GM12878 (cell line): ENCODE measurements around the gene TOP2A. TPM values are rescaled to one million over a fixed set of nuclear protein-coding genes. Genes with fewer than 3 reads are reported as not detected.

Source experiments
- ATAC-seq: fragments of 200-7000 bp; cut with Tn5 transposase; 3 replicates; pipeline ENCODE4 v1.9.1; 2020; ENCODE audit warnings: mild to moderate bottlenecking, moderate library complexity
- BruUV-seq: library from RNA; stranded (reverse); fragments of 400-500 nt; replicated peaks from 2 replicates; lab custom pipeline; 2021; lab: Mats Ljungman, UMichigan
- CTCF ChIA-PET: fragments of 300-600 bp; sonication (Branson Sonifier 250); formaldehyde crosslinking; extraction: SDS; loops from one replicate; lab custom pipeline; 2021; ENCODE audit warnings: inconsistent platforms; lab: Yijun Ruan, JAX
- POLR2A ChIA-PET: fragments of 350-600 bp; formaldehyde crosslinking; extraction: SDS; loops from one replicate; lab custom pipeline; 2021; ENCODE audit warnings: inconsistent platforms; lab: Charles Lee
- RAD21 ChIA-PET: fragments of 300-600 bp; sonication (Branson Sonifier 250); formaldehyde crosslinking; loops from one replicate; lab custom pipeline; 2023; ENCODE audit warnings: antibody characterized with exemption; ENCODE audit not compliant: unreplicated experiment; lab: Charles Lee
- SMC1A ChIA-PET: fragments of 300-600 bp; sonication (Branson Sonifier 250); formaldehyde crosslinking; loops from one replicate; lab custom pipeline; 2023; ENCODE audit not compliant: unreplicated experiment, uncharacterized antibody; lab: Charles Lee
- DNase-seq: peaks from one replicate; pipeline ENCODE4 v3.0.0-alpha.2; 2011; ENCODE audit warnings: low read depth, low spot score
- FAIRE-seq: peaks from 3 replicates; lab custom pipeline; 2011; peaks lifted over from hg19 to GRCh38; lab: Jason Lieb, UNC
- H2AFZ ChIP-seq: 2 replicates; pipeline ENCODE4 v1.6.0; 2011; ENCODE audit warnings: low read depth, low read length, control low read depth; ENCODE audit not compliant: control insufficient read depth
- H3K27ac ChIP-seq: 2 replicates; pipeline ENCODE4 v1.5.1; 2011; ENCODE audit warnings: control low read depth; ENCODE audit not compliant: control insufficient read depth, insufficient read depth
- H3K27me3 ChIP-seq, 2 experiments: replicated peaks in 1 of 2; 2 replicates each; pipeline versions ENCODE4 v1.6.0 to v1.6.1; 2011; ENCODE audit warnings: low read length in 1 of 2; ENCODE audit not compliant: control insufficient read depth in 2 of 2, insufficient read depth in 2 of 2
- H3K36me3 ChIP-seq, 2 experiments: 2 replicates each; pipeline ENCODE4 v1.5.1; 2011; ENCODE audit warnings: low read length in 1 of 2; ENCODE audit not compliant: control insufficient read depth in 2 of 2, insufficient read depth in 2 of 2
- H3K4me1 ChIP-seq: 2 replicates; pipeline ENCODE4 v1.6.1; 2011; ENCODE audit warnings: mild to moderate bottlenecking, low read length, moderate library complexity, mixed read lengths; ENCODE audit not compliant: control insufficient read depth, insufficient read depth
- H3K4me2 ChIP-seq: 2 replicates; pipeline ENCODE4 v1.6.0; 2011; ENCODE audit warnings: control low read depth; ENCODE audit not compliant: control insufficient read depth, insufficient read depth
- H3K4me3 ChIP-seq: fragments of 200-600 bp; sonication (generic); 2 replicates; pipeline ENCODE4 v1.5.1; 2016
- H3K79me2 ChIP-seq: 2 replicates; pipeline ENCODE4 v1.6.0; 2011; ENCODE audit warnings: low read length; ENCODE audit not compliant: control insufficient read depth, insufficient read depth
- H3K9ac ChIP-seq: 2 replicates; pipeline ENCODE4 v1.8.0; 2011; ENCODE audit warnings: low read length, control low read depth, mixed read lengths; ENCODE audit not compliant: control insufficient read depth, insufficient read depth
- H3K9me3 ChIP-seq: replicated peaks from 3 replicates; pipeline ENCODE4 v1.5.1; 2011; ENCODE audit warnings: mild to moderate bottlenecking, low read length; ENCODE audit not compliant: control insufficient read depth, insufficient read depth
- H4K20me1 ChIP-seq: 2 replicates; pipeline ENCODE4 v1.6.0; 2011; ENCODE audit not compliant: control insufficient read depth, insufficient read depth
- E2F8 ChIP-seq: fragments of 450-650 bp; IDR thresholded peaks from 2 replicates; pipeline ENCODE4 v1.6.1; 2018; ENCODE audit warnings: mild to moderate bottlenecking, low read depth, moderate library complexity; ENCODE audit not compliant: partially characterized antibody
- GABPA ChIP-seq: IDR thresholded peaks from 2 replicates; pipeline ENCODE4 v1.6.1; 2014; ENCODE audit warnings: antibody characterized with exemption, low read depth, mild to moderate bottlenecking, inconsistent platforms
- IRF3 ChIP-seq: fragments of 450-650 bp; IDR thresholded peaks from 2 replicates; pipeline ENCODE4 v1.6.1; 2014; ENCODE audit warnings: mild to moderate bottlenecking
- MTA3 ChIP-seq: IDR thresholded peaks from 2 replicates; pipeline ENCODE4 v1.6.1; 2012; ENCODE audit warnings: low read length, inconsistent platforms, borderline replicate concordance
- PAX5 ChIP-seq: IDR thresholded peaks from 2 replicates; pipeline ENCODE4 v1.6.1; 2011; ENCODE audit warnings: low read depth, low read length, borderline replicate concordance
- RELA ChIP-seq: fragments of 450-650 bp; IDR thresholded peaks from 2 replicates; pipeline ENCODE4 v1.8.0; 2014; ENCODE audit warnings: borderline replicate concordance; ENCODE audit not compliant: partially characterized antibody
- SKIL ChIP-seq: fragments of 450-650 bp; IDR thresholded peaks from 2 replicates; pipeline ENCODE4 v1.6.1; 2017; ENCODE audit warnings: mild to moderate bottlenecking, low read depth, inconsistent platforms; ENCODE audit not compliant: poor library complexity, severe bottlenecking
- ZBTB4 ChIP-seq: fragments of 450-650 bp; formaldehyde crosslinking; IDR thresholded peaks from 2 replicates; pipeline ENCODE4 v1.4.0; 2022; ENCODE audit warnings: mild to moderate bottlenecking, moderate library complexity
- ZNF217 ChIP-seq: fragments of 450-650 bp; IDR thresholded peaks from 2 replicates; pipeline ENCODE4 v1.6.1; 2017; ENCODE audit warnings: antibody characterized with exemption, mild to moderate bottlenecking
- WGBS: methylation state at CpG from one replicate; pipeline ENCODE4 v1.1.6; 2016; ENCODE audit warnings: low lambda C conversion rate; ENCODE audit not compliant: insufficient replicate concordance, insufficient coverage; ENCODE audit errors: missing lambda C conversion rate; 5-methylcytosine and 5-hydroxymethylcytosine counted together
- in situ Hi-C: fragments of 300-500 bp; cut with MboI; formaldehyde crosslinking; loops from 9 replicates; pipeline ENCODE4 v1.14.3; 2018; ENCODE audit warnings: mixed read lengths
- intact Hi-C: fragments of 100-400 bp; cut with micrococcal nuclease; formaldehyde crosslinking; loops from one replicate; pipeline ENCODE4 v1.14.2; 2022; ENCODE audit not compliant: unreplicated experiment
- polyA plus RNA-seq, 11 experiments: library from polyadenylated mRNA; depleted of rRNA in 4 of 11; unstranded in 6 of 11; stranded (reverse) in 5 of 11; fragments of >200 nt; fragmentation: Nextera tagmentation in 4 of 11; fragmentation: Illumina TruSeq in 1 of 11; extraction: Ambion mirVana in 4 of 11; extraction: Trizol in 1 of 11; gene quantifications; 1 replicate in 1 of 11; 2 replicates in 10 of 11; pipeline versions ENCODE4 v1.2.1 to v1.2.3, GENCODE V29; 2011 to 2016; ENCODE audit warnings: inconsistent platforms in 2 of 11, missing spikeins in 2 of 11, low read depth in 1 of 11
- total RNA-seq, 4 experiments: library from RNA; depleted of rRNA in 3 of 4; stranded (reverse); fragments of >200 nt in 3 of 4; fragmentation: Illumina TruSeq in 1 of 4; extraction: Trizol in 1 of 4; gene quantifications; 2 replicates each; pipeline versions ENCODE4 v1.2.1 to v1.2.3, GENCODE V29; 2013 to 2021

The TOP2A gene
- total and polyA plus RNA-seq, 10 of the 15 experiments (the other 5 are each of a cell fraction or from before 2014, with no cell fraction given) = 117 to 275 (median 232) TPM

- TF ChIP-seq ZNF217 (no peak), RELA (no peak), GABPA (no peak)
- TF ChIP-seq, all 136 proteins: peak for 0
Observed at GRCh38 chr17:40466298-40466971, 48.7 kb upstream of the TOP2A start (continued).

- TF ChIP-seq ZBTB4 (CRISPR knock-in tag) = no peak
- TF ChIP-seq SKIL = no peak
- no peak for TF ChIP-seq PAX5
- no peak for TF ChIP-seq IRF3
- TF ChIP-seq MTA3 = no peak
- no peak for TF ChIP-seq E2F8
- ChIA-PET SMC1A (interaction anchor here (1.2 kb wide), 1 partner anchor 9 kb away, joined by 5 read pairs; no protein-coding TSS in a partner anchor), RAD21 (no interaction called here), POLR2A (interaction anchor here (0.9 kb wide), 1 partner anchor 63 kb away, joined by 5 read pairs; no protein-coding TSS in a partner anchor), CTCF (interaction anchor here (1.1 to 2.1 kb wide), 3 partner anchors 12 to 68 kb away, joined by 5 to 8 read pairs (median 6); no protein-coding TSS in a partner anchor)
- no peaks in the 10 kb centered on the region; a peak in 1 of 4 replicates for H3K27me3 ChIP-seq
- no peaks in the 10 kb centered on the region for H3K4me1 ChIP-seq
- H4K20me1 ChIP-seq = no peaks in the 10 kb centered on the region
- no peaks in the 10 kb centered on the region for H3K36me3 ChIP-seq
- H3K27ac ChIP-seq = no peak overlapping the region
- FAIRE-seq = no peak
- ATAC-seq = no peak; the same call in 2 of the 3 replicates
- in situ Hi-C loops = no loop called here
- no TSS peak for BruUV-seq
- intact Hi-C loops = no loop called here
- H3K4me3 ChIP-seq = no peak overlapping the region
- no peaks in the 10 kb centered on the region for H3K79me2 ChIP-seq
- H2AFZ ChIP-seq = no peak overlapping the region
- no peak overlapping the region for H3K4me2 ChIP-seq
- WGBS = 32% methylated on average over 5 of the region's 5 CpGs
- H3K9ac ChIP-seq = no peak overlapping the region
- H3K9me3 ChIP-seq = no peaks in the 10 kb centered on the region
- no peak for DNase-seq
Observed at GRCh38 chr17:40464392-40464855, 46.7 kb upstream of the TOP2A start.
